MCF 10A (cell line): Measurements from ENCODE around the gene VEGFB. TPM values are rescaled to one million over a fixed set of nuclear protein-coding genes. Genes with fewer than 3 reads are reported as not detected.

Experiments
- BruUV-seq: library from RNA; stranded (reverse); fragments of 400-500 nt; replicated peaks from 2 replicates; lab custom pipeline; 2021; lab: Mats Ljungman, UMichigan
- CTCF ChIA-PET: fragments of 300-600 bp; sonication (Branson Sonifier 250); formaldehyde crosslinking; extraction: SDS; loops from one replicate; lab custom pipeline; 2021; ENCODE audit warnings: antibody characterized with exemption, inconsistent platforms; lab: Yijun Ruan, JAX
- POLR2A ChIA-PET: fragments of 300-600, 350-650 bp; sonication (Branson Sonifier 250); formaldehyde crosslinking; extraction: SDS; loops from one replicate; lab custom pipeline; 2020; ENCODE audit warnings: antibody characterized with exemption, inconsistent platforms; lab: Yijun Ruan, JAX
- DNase-seq: peaks from one replicate; pipeline ENCODE4 v3.0.0-alpha.2; 2018; ENCODE audit not compliant: unreplicated experiment
- H3K27ac Mint-ChIP-seq: one replicate; pipeline ENCODE4 v1.8.0; 2022; ENCODE audit warnings: mild to moderate bottlenecking, low read depth, mixed read lengths; ENCODE audit not compliant: unreplicated experiment
- H3K27me3 Mint-ChIP-seq: one replicate; pipeline ENCODE4 v1.8.0; 2022; ENCODE audit warnings: mixed read lengths; ENCODE audit not compliant: insufficient read depth, unreplicated experiment
- H3K36me3 Mint-ChIP-seq: one replicate; pipeline ENCODE4 v1.8.0; 2022; ENCODE audit warnings: mild to moderate bottlenecking, moderate library complexity, mixed read lengths; ENCODE audit not compliant: insufficient read depth, unreplicated experiment
- H3K4me1 Mint-ChIP-seq: one replicate; pipeline ENCODE4 v1.8.0; 2022; ENCODE audit warnings: mixed read lengths; ENCODE audit not compliant: insufficient read depth, unreplicated experiment
- H3K4me3 Mint-ChIP-seq: one replicate; pipeline ENCODE4 v1.8.0; 2022; ENCODE audit warnings: mild to moderate bottlenecking, moderate library complexity, mixed read lengths; ENCODE audit not compliant: unreplicated experiment
- H3K9me3 Mint-ChIP-seq: one replicate; pipeline ENCODE4 v1.8.0; 2022; ENCODE audit warnings: mixed read lengths; ENCODE audit not compliant: unreplicated experiment
- intact Hi-C: fragments of 100-400 bp; cut with micrococcal nuclease; formaldehyde crosslinking; loops from 2 replicates; pipeline ENCODE4 v1.14.1; 2022
- total RNA-seq: library from RNA; stranded (reverse); gene quantifications from 2 replicates; pipeline ENCODE4 v1.2.3, GENCODE V29; 2022
- TF ChIP-seq, protein P1 (sequence below): fragments of 200-600 bp; IDR thresholded peaks from one replicate; pipeline ENCODE4 v1.8.0; 2022; ENCODE audit warnings: antibody characterized with exemption, mild to moderate bottlenecking; ENCODE audit not compliant: unreplicated experiment

Gene VEGFB
- total RNA-seq, 1 experiment from 2014 or later: 46.0 TPM

DNA sequence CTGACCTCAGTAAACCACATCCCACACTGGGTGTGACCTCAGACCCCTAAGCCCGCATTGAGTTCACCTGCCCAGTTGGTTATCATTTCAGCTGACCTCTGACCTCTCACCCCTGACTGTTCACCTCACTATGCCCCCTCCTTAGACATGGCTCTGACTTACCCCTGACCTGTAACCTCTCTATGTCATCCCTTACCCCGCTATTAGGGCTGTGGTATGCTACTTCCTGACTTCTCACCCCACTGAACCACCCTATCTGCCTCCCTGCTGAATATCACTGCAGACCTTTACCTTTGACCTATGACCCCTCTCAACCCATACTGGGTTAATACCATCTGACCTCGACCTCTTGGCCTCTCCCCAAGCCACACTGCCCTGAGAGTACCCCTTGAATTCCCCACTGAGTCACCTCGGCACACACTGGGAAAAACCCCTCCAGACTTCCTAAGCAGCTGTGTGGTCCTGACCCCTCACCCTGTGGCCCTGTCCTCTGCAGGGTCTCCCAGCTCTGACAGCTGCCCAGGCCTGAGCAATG, 25.2 kb downstream of the VEGFB start:
- DNase-seq: no peak
- intact Hi-C loops: no loop called here
- BruUV-seq: no TSS peak
- ChIA-PET POLR2A (interaction anchor here (1.2 kb wide), 1 partner anchor 9 kb away, joined by 3 read pairs; no protein-coding TSS in a partner anchor), CTCF (interaction anchor here (1.1 kb wide), 1 partner anchor 95 kb away, joined by 4 read pairs; no protein-coding TSS in a partner anchor)
- no peaks in the 10 kb centered on the region for H3K9me3 Mint-ChIP-seq
- peaks cover 6% of the 10 kb centered on the region for H3K4me1 Mint-ChIP-seq
- no peak overlapping the region for H3K4me3 Mint-ChIP-seq
- peak overlapping the region; percentile 3 for H3K27ac Mint-ChIP-seq
- TF ChIP-seq, protein P1, sequence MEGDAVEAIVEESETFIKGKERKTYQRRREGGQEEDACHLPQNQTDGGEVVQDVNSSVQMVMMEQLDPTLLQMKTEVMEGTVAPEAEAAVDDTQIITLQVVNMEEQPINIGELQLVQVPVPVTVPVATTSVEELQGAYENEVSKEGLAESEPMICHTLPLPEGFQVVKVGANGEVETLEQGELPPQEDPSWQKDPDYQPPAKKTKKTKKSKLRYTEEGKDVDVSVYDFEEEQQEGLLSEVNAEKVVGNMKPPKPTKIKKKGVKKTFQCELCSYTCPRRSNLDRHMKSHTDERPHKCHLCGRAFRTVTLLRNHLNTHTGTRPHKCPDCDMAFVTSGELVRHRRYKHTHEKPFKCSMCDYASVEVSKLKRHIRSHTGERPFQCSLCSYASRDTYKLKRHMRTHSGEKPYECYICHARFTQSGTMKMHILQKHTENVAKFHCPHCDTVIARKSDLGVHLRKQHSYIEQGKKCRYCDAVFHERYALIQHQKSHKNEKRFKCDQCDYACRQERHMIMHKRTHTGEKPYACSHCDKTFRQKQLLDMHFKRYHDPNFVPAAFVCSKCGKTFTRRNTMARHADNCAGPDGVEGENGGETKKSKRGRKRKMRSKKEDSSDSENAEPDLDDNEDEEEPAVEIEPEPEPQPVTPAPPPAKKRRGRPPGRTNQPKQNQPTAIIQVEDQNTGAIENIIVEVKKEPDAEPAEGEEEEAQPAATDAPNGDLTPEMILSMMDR: no peak
- H3K27me3 Mint-ChIP-seq: no peaks in the 10 kb centered on the region
- H3K36me3 Mint-ChIP-seq: peaks cover 44% of the 10 kb centered on the region

GRCh38 chr11:64260147-64260708, 25.8 kb downstream of the VEGFB start:
- Mint-ChIP-seq H3K27me3 (no peaks in the 10 kb centered on the region), H3K4me3 (no peak overlapping the region), H3K36me3 (peaks cover 50% of the 10 kb centered on the region), H3K4me1 (peaks cover 6% of the 10 kb centered on the region), H3K9me3 (no peaks in the 10 kb centered on the region), H3K27ac (no peak overlapping the region)
- intact Hi-C loops: no loop called here
- CTCF ChIA-PET: interaction anchor here (1.1 kb wide), 1 partner anchor 95 kb away, joined by 4 read pairs; no protein-coding TSS in a partner anchor
- POLR2A ChIA-PET: interaction anchor here (1.7 kb wide), 1 partner anchor 10 kb away, joined by 6 read pairs; no protein-coding TSS in a partner anchor
- DNase-seq: no peak
- BruUV-seq: no TSS peak
- TF ChIP-seq, protein P1: no peak

GRCh38 chr11:64261556-64262080, 27.2 kb downstream of the VEGFB start:
- no TSS peak for BruUV-seq
- DNase-seq: no peak
- TF ChIP-seq, protein P1: no peak
- ChIA-PET CTCF (interaction anchor here (3.3 kb wide), 1 partner anchor 11 kb away, joined by 14 read pairs; the partner anchor contains the start of gene PLCB3), POLR2A (interaction anchor here (1.7 kb wide), 1 partner anchor 9 kb away, joined by 6 read pairs; no protein-coding TSS in a partner anchor)
- peaks cover 54% of the 10 kb centered on the region for H3K36me3 Mint-ChIP-seq
- intact Hi-C loops: no loop called here
- H3K27me3 Mint-ChIP-seq: no peaks in the 10 kb centered on the region
- H3K4me3 Mint-ChIP-seq: no peak overlapping the region
- no peak overlapping the region for H3K27ac Mint-ChIP-seq
- H3K4me1 Mint-ChIP-seq: peaks cover 10% of the 10 kb centered on the region
- no peaks in the 10 kb centered on the region for H3K9me3 Mint-ChIP-seq
